HG02571 (cell line): ENCODE measurements around the gene OTOF.

Source experiments
- ATAC-seq: cut with Tn5 transposase; IDR thresholded peaks from one replicate; pipeline ENCODE4 v1.9.1; 2021; ENCODE audit warnings: mild to moderate bottlenecking, moderate library complexity; ENCODE audit not compliant: unreplicated experiment

OTOF gene

GRCh38 chr2:26454561-26455001, 23.3 kb downstream of the OTOF start:
- ATAC-seq: no peak

GRCh38 chr2:26453421-26454329, 24.2 kb downstream of the OTOF start:
- no peak for ATAC-seq

GRCh38 chr2:26451700-26452099, 26.2 kb downstream of the OTOF start:
- no peak for ATAC-seq

GRCh38 chr2:26450031-26450635, 27.8 kb downstream of the OTOF start:
- no peak for ATAC-seq

GRCh38 chr2:26449278-26450030, 28.5 kb downstream of the OTOF start:
- no peak for ATAC-seq

- ATAC-seq: no peak
These were observed 29.3 kb downstream of the OTOF start for GRCh38 chr2:26448651-26449050.

- no peak for ATAC-seq
These were observed 33.7 kb downstream of the OTOF start for GRCh38 chr2:26444236-26444635.

- no peak for ATAC-seq
These were observed 35.2 kb downstream of the OTOF start for GRCh38 chr2:26442707-26443106.

- ATAC-seq: no peak
These were observed 35.6 kb downstream of the OTOF start for GRCh38 chr2:26442301-26442700.

GRCh38 chr2:26438926-26439325, 39.0 kb downstream of the OTOF start:
- no peak for ATAC-seq

- ATAC-seq: no peak
These were observed 39.4 kb downstream of the OTOF start for GRCh38 chr2:26438526-26438925.

GRCh38 chr2:26435106-26435505, 42.8 kb downstream of the OTOF start:
- no peak for ATAC-seq

GRCh38 chr2:26432859-26433258, 45.1 kb downstream of the OTOF start:
- ATAC-seq: no peak

- no peak for ATAC-seq
These were observed 45.6 kb downstream of the OTOF start for GRCh38 chr2:26432363-26432762.

GRCh38 chr2:26430826-26431225, 47.1 kb downstream of the OTOF start:
- no peak for ATAC-seq

- ATAC-seq: no peak
These were observed 47.9 kb downstream of the OTOF start for GRCh38 chr2:26429779-26430578.

GRCh38 chr2:26428846-26429245, 49.1 kb downstream of the OTOF start:
- ATAC-seq: no peak

- no peak for ATAC-seq
These were observed 53.7 kb downstream of the OTOF start for GRCh38 chr2:26424221-26424620.

- ATAC-seq: no peak
These were observed 54.2 kb downstream of the OTOF start for GRCh38 chr2:26423750-26424149.

- no peak for ATAC-seq
These were observed 54.8 kb downstream of the OTOF start for GRCh38 chr2:26422947-26423629.
